NCI-H526 (cell line): ENCODE data around the gene CTNNA1.

Source experiments
- DNase-seq, 2 experiments: peaks; one replicate each; lab custom pipeline; 2025; lab: John Stamatoyannopoulos, UW

The CTNNA1 gene

DNA sequence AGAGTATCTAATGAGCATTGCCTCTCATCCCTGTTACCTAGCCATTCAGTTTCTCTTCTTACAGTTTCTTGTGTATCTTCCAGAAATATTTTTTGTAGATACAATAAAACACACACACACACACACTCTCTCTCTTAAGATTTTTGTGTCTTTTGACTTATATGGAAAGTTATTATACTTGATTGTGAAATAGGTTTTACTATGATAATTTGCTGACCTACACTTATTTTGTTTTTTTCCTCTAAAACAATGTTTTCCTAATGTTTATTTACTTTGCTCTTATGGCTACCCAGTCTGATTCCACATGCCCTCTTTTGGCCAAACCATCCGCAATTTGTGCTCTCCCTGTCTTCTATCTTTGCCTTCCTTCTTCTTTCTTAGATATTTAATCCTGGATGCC lies 96.7 kb downstream of the CTNNA1 start:
- no peak for DNase-seq

GRCh38 chr5:138850865-138851435 lies 97.7 kb downstream of the CTNNA1 start:
- DNase-seq = no peak

- DNase-seq = no peak
Observed at GRCh38 chr5:138853132-138853531, 99.9 kb downstream of the CTNNA1 start.

DNA sequence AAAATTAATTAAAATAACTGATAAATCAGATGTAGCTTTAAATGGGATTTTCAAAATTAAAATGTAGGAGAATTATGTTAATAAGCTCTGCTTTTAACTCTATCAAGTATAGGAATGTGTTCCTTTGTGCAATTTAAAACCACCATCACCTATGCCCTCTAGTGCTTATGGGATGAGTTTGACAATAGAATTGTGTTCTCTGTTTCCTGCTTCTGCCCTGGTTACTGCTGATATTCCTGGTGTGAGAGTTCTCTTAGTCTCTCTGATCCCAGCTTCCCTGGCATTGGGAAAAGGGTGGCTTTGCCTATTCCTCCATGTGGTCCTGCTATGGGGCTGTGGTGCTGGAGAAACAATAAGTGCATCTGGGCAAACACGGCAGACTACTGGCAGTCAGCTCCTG lies 113.8 kb downstream of the CTNNA1 start:
- DNase-seq = no peak

DNA sequence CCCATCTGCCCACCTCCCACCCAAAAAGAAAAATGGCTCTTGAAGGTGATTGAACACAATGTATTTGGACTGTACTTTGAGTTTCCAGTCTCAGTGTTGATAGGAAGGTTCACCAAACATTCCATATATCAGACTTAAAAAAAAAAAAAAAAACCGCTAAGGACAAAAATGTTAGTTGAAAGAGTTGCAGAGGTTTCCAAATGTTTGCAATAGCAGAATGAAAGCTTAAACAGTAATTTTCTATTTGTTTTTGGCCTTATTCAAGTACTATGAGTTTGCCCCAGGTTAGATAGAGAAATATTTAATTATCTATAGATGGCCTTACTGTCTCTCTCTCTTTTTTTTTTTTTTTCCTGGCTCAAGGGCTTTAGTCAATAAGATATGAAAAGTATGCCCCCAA lies 115.8 kb downstream of the CTNNA1 start:
- DNase-seq = no peak

GRCh38 chr5:138869763-138870500 lies 116.7 kb downstream of the CTNNA1 start:
- no peak for DNase-seq

DNA sequence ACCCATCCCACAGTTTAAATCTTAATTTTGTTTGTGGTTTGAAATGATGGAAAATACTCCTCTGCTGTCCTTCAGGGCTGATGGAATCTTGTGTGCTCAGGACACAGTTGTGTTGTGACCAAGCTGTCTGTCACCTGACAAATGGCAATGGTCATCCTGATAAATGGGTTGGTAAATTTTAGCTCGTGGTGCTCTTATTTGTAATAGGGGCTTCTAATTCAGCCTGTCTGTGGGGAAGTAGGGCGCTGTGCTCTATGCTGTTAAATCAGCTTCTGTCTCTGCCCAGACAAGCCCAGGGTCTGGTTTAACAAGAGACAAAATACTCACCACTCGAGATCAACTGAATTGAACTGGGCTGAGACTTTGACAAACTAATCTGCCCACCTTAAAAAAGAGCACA lies 117.4 kb downstream of the CTNNA1 start:
- no peak for DNase-seq

GRCh38 chr5:138872841-138873465 lies 119.7 kb downstream of the CTNNA1 start:
- DNase-seq = peak; percentile 28 to 51

- DNase-seq = no peak
Observed at GRCh38 chr5:138873466-138874221, 120.4 kb downstream of the CTNNA1 start.

DNA sequence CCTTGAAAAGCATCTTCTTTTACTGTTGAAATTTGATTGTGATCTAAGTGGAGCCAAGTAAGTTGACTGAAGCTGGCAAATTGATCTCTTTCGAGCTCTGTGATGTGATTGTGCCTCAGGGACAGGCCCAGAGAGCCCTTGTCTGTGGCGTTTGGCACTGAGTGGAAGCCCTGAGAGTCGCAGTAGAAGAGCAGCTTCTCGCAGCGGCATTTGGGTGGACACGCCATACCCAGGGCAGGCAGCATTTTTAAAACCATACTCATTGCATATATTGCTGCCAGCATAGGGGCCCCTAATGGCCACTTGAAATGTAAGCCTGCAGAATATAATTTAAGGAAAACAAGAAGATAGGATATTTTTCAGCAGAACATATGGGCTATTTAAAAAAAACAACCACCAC lies 121.0 kb downstream of the CTNNA1 start:
- DNase-seq = no peak

DNA sequence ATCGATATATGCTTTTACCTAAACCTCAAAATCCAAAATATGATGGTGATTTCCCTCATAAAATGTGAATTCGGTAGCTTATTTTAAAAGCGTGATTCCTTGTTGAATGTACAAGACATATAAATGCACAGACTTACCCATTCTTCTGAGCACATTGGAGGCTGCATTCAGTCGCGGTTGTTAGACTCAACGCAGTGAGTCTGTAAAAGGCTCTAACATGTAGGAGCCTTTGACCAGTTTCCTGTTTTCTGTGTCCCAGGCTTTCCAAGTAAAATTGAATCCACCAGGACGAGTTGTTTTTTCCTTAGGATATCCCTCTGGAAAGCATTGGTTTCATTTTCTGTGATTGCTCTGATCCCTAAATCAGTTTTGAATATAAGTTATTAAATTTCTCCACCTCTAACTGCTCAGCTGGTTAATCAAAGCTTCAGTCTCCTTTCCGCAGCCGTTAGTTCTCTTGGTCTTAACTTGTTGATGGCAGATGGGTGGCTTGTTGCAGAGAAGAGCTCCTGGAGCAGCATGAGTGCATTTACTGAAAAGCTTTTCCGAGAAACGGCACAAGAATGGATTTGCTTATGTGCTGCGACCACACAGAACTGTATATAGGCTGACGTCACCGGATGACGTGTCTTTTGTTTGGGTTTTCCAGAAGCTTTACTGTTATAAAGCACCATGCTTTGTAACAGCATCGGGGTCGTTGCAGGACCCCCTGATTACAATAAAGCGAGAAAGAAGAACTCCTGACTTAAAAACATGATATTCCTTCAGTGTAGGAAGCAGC lies 121.7 kb downstream of the CTNNA1 start, which contains the start of gene LRRTM2:
TSS of gene LRRTM2 (minus strand) at position 565 of the 781 bp plus-strand sequence. CDS start at position 141, 424 bp downstream.
- DNase-seq = no peak

- no peak for DNase-seq
Observed at GRCh38 chr5:138875552-138875875, 122.3 kb downstream of the CTNNA1 start.

DNA sequence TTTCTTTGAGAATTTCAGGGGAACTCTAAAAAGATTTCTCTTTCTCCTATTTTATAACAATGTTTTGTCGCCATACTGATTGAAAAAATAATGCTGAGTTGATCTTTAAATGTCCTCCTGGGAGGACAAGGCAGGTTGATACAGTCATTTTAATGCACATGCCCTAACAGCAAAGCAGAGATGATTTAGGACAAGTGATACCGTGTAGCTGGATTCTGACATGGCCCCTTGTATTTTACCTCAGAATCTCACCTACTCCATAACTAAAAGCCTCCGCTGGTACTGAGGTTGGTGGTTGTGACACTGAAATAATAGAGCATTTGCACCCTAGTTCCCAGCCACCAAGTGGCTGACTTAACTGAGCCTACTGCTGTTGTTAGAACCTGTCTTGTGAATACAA lies 122.7 kb downstream of the CTNNA1 start:
- DNase-seq = no peak

DNA sequence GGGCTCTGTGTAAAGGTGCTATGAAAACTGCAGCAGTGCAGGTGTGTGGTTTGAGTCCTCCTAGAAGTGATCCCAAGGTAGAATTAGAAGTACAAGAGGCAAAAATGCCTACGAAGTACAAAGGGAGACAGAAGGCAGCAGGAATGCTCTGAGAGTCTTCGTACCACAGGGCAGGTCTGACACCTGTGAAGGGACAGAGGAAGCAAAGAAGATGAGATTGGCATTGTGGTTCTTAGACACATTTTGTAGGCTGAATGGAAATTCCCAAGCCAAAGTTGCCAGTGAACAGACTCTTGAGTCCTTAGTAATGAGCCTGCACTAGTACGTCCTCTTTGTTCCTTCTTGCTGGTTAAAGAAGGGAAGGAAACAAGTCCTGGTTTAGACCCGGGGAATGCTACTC lies 123.6 kb downstream of the CTNNA1 start:
- DNase-seq = no peak

- DNase-seq = no peak
Observed at GRCh38 chr5:138878437-138879235, 125.4 kb downstream of the CTNNA1 start.

- DNase-seq = no peak
Observed at GRCh38 chr5:138883211-138883610, 130.0 kb downstream of the CTNNA1 start.

GRCh38 chr5:138884094-138884493 lies 130.9 kb downstream of the CTNNA1 start:
- no peak for DNase-seq

DNA sequence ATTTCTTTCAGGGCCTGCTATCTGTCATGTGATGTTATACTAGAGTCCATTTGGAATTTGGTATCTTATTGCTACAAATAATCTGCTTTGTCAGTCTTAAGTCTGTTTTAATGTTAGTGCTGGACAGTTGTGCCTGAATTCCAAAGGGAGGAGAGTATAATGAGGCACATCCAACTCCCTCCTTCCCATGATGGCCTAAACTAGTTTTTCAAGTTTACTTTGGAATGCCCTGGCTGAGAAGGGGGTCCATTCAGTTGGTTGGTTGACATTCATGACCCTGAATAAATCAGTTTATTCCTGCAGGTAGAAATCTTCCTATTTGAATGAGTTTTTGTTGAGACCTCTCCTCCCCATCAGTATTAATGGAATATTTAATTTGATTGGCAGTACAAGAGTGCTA lies 131.3 kb downstream of the CTNNA1 start:
- no peak for DNase-seq

DNA sequence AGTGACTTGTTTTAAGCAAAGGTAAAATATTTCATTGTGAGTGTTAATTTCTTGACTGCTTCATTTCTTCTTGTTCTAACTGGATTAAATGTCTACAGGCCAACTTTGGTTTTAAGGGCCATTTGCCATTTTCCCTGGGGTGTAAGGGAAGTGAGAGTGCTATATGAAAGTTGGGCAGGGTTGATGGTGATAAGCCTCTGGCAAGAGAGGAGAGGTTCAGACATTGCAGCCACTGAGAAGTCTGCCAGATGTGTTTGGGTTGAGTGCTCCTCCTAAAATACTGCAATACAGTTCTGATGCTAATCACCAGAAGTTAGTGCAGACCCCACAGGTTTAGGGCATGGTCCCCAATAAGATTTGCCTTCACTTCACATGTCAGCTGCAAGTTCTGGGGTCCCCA lies 136.8 kb downstream of the CTNNA1 start:
- no peak for DNase-seq

DNA sequence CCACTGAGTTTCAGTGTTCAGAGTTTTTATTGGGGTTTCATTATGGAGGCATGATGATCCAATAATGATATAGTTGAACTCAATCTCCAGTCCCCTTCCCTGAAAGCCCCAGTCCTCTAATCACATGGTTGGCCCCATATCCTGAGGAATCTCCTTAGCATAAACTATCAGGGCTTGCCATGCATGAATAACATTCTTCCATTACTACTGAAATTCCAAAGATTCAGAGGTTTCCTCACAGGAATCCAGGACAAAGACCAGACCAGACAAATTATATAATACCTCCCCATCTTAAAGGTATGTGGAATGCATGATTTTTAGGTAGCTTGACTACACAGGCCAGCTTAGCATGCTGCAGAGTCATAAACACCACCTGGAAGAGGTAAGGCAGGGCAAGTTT lies 137.4 kb downstream of the CTNNA1 start:
- no peak for DNase-seq

DNA sequence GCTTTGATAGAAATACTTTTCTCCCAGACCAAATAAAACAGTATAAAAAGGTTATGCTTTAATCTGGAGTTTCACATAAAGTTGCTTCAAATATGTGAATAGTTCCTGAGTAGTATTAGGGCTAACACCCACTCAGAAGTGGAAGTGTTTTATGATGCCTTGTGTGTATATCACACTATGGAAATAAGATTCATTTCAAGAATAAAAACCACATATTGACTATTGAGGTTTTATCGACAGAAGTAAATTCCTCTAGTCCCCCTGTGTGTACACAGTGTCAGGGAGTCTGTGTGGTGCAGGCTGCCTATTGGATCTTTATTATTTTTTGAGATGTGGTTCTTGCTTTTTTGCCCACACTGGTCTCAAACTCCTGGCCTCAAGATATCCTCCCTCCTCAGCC lies 142.7 kb downstream of the CTNNA1 start:
- no peak for DNase-seq
